GM18499 (cell line): ENCODE data around the gene TESK1.
A peak's percentile ranks its signal among the peaks of the same experiment; 100 is the strongest.
"Not testable (repeated sequence)": the region's sequence is repeated elsewhere in the genome, so short reads cannot be mapped to it uniquely, and the experiment has no call there.

Source experiments
- ATAC-seq: cut with Tn5 transposase; IDR thresholded peaks from one replicate; pipeline ENCODE4 v1.9.1; 2021; ENCODE audit warnings: moderate number of reproducible peaks; ENCODE audit not compliant: insufficient read depth, unreplicated experiment

TESK1 gene

DNA sequence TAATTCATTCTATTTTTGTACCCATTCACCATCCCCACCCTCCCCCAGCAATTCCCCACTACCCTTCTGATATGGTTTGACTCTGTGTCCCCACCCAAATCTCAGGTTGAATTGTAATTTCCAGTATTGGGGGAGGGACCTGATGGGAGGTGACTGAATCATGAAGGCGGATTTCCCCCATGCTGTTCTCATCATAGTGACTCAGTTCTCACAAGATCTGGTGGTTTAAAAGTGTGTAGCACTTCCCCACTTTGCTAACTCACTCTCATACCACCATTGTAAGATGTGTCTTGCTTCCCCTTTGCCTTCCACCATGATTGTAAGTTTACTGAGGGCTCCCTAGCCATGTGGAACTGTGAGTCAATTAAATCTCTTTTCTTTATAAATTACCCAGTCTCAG, 25.9 kb upstream of the TESK1 start:
- no peak for ATAC-seq

DNA sequence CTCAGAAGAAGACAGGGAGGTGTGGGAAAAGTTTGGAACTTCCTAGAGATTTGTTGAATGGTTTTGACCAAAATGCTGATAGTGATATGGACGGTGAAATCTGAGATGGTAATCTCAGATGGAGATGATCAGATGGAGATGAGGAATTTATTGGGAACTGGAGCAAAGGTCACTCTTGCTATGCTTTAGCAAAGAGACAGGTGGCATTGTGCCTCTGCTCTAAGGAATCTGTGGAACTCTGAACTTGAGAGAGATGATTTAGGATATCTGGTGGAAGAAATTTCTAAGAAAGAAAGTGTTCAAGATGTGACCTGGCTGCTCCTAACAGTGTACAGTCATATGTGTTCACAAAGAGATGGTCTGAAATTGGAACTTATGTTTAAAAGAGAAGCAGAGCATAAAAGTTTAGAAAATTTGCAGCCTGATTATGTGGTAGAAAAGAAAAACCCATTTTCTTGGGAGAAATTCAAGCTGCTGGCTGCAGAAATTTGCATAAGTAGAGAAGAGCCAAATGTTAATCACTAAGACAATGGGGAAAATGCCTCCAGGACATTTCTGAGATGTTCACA, 25.3 kb upstream of the TESK1 start:
- not testable (repeated sequence) for ATAC-seq

DNA sequence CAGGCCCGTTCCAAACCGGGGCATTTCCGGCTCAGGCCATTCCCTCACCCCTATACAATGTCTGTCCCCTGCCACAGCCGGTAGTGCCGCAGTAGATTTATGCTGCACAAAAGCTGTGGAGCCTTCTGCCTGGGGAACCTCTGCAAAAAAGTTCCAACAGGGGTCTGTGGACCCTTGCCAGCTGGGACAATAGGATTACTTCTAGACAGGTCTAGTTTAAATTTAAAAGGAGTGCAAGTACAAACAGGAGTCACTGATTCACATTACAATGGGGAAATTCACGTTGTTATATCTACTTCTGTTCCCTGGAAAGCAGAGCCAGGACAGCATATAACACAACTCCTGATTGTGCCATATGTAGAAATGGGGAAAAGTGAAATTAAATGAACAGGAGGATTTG, 21.5 kb upstream of the TESK1 start:
- ATAC-seq: not testable (repeated sequence)

DNA sequence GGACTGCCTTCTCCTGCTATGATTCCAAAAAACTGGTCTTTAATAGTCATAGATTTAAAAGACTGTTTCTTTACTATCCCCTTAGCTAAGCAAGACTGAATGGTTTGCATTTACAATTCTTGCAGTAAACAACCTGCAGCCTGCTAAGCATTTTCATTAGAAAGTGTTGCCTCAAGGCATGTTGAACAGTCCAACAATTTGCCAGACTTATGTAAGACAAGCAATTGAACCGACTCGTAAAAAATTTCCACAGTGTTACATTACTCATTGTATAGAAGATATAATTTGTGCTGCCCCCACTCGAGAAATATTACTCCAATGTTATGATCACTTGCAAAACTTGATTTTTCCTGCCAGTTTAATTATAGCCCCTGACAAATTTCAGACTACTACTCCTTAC, 20.4 kb upstream of the TESK1 start:
- not testable (repeated sequence) for ATAC-seq

DNA sequence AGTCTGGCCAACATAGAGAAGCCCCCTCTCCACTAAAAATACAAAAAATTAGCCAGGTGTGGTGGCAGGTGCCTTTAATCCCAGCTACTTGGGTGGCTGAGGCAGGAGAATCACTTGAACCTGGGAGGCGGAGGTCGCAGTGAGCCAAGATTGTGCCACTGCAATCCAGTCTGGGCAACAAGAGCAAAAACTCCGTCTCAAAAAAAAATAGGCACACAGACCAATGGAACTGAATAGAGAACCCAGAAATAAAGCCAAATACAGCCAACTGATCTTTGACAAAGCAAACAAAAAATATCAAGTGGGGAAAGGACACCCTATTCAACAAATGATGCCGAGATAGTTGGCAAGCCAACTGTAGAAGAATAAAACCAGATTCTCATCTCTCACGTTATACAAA, 16.6 kb upstream of the TESK1 start:
- not testable (repeated sequence) for ATAC-seq

DNA sequence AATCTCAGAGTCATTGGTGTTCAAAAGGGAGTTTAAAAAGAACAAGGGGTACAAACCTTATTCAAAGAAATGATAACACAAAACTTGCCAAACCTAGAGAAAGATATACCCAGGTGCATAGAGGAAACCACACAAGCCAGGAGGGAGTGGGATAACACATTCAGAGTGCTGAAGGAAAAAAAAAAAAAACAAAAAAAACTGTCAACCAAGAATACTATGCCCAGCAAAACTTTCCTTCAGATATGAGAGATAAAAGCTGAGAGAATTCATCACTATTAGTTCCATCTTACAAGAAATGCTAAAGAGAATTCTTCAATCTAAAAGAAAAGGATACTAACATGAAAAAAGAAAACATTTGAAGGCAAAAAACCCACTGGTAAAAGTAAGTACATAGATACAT, 11.5 kb upstream of the TESK1 start:
- no peak for ATAC-seq

DNA sequence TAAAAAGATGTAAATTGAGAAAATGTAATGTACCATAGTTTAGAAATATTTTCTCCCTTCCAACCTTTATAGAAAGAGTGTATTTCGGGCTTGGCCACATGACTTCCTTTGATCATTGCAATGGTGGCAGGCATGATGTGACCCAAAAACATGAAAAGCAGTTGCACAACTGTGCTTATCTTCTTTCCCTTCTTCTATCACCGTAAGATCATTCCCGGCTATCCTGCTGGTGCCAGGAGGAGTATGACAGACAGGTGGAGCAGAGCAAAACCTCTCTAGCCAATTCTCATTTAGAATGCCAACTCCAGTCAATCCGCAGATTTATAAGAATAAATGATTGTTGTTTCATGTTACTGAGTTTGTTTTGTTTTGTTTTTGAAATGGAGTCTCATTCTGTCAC, 10.6 kb upstream of the TESK1 start:
- no peak for ATAC-seq

DNA sequence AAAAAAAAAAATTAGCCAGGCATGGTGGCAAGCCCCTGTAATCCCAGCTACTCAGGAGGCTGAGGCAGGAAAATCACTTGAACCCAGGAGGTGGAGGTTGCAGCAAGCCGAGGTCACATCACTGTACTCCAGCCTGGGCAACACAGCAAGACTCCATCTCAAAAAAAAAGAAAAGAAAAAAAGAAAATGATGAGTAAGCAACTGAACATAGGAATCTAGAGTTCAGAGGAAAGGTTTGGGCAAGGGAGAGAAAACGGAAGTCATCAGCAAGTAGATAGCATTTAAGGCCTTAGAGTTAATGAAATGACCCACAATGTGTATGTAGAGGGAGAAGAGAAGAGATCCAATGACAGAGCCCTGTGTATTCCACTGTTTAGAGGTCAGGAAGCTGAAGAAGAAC, 8.2 kb upstream of the TESK1 start:
- not testable (repeated sequence) for ATAC-seq

DNA sequence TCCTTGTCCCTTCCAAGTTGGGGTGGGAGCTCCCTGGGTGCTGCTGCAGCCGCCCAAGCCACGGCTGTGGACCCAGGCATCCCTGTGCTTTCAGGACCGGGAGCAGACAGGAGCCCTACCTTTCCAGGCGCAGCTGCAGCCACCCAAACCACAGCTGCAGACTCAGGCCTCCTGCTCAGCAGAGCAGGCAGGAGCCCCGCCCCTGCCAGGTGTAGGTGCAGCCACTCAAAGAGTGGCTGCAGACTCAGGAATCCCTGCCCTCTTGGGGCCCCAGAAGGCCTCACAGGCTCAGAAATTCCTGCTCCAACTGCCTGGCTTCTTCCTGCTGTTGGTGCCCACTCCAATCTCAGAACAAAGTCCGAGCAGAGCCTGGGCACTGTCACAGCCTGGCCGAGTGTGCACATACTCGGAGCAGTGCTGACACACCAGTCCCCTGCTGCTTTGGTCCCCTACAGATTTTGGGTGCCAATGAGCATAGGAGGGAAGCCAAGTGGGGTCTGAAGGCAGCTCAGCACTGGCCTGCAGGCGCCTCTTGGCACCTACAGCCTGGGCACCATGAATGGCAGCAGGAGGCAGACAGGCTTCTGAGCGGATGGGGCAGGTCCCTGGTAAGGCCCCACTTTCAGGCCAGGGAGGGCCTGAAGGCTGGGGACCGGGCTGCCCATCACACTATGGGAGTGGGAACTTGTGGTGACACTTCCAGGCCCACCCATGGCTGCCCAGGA, 6.0 kb upstream of the TESK1 start:
- no peak for ATAC-seq

DNA sequence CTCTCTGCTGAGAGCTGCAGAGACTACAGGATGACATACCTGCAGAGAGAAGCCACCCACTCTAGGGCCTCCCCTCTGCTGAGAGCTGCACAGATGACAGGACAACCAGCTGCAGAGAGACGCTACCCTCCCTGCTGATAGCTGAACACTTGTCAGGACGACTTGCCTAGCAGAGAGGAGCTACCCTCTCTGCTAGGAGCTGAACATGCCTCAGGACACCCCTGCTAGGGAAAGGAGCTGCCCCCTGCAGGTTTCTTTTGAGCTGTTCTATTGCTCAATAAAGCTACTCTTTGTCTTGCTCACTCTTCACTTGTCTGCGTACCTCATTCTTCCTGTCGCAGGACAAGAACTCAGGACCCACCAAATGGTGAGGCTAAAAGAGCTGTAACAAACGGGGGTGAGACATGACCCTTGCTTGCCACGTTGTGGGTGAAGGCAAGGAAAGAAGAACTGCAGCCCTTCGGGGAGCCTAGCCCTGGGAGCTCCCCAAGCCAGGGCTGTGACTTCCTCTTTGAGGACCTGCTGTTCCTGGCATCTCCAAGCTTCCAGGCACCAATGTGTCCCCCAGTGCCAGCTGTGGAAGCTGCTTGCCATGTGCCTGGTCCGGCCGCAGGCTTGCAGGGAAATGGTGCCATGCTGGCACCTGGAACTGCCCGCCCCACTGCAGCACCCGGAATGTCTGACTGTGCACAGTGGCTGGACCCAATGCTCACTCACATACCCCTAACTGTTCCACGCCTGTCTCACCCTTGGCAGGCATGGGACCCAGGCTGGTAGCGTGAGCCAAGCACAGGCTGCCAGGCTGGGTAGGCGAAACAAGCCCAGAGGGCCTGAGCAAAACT, 5.1 kb upstream of the TESK1 start:
- ATAC-seq: no peak

DNA sequence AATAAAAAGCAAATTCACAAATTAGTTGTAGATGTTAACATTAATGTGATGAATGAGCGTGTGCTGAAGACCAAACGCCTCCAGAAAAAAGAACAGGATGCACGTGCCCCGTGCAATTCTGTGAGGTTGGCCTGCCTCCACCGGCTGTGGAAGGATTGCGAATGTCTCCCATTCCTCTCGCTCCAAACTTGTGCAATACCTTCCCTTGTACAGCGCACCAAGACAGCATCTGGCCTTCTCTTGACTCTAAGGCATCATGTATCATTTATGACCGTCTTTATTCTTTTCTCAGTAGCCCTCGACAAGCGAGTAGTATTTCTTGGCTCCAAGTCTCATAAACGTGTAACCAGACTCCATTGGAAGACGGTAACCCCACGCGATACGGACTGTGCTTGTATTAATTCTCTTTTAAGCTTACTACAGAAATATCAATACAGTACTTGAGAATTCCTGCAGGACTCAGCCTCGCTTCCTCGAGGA, 1.5 kb upstream of the TESK1 start:
- peak; percentile 0 for ATAC-seq

DNA sequence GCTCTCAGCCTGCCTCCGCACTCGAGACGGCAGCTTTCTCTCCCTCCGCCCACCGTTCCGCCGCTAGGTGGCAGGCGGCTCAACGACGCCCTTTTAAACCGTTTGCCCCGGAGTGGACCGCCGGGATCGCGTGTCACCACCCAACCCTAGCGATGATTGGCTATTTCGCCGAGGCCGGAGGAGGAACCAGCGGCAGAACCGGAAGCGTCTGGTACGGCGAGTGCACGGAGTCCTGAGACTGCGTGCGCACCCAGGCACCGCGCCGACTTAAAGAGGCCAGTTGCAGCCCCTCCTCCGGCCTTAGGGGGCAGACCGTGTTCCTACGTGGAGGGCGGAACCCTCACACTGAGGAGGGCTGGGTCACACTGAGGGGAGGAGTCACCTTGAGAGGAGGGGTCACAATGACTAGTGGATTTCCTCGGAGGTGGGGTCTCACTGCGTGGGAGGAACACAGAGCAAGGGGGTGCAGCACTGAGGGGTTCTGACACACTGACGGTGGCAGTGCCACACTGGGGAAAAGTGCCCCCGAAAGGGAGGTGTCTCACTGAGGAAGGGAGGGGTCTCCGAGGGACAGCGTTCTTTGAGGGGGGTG, 980 bp upstream of the TESK1 start:
- ATAC-seq: peak; percentile 88

DNA sequence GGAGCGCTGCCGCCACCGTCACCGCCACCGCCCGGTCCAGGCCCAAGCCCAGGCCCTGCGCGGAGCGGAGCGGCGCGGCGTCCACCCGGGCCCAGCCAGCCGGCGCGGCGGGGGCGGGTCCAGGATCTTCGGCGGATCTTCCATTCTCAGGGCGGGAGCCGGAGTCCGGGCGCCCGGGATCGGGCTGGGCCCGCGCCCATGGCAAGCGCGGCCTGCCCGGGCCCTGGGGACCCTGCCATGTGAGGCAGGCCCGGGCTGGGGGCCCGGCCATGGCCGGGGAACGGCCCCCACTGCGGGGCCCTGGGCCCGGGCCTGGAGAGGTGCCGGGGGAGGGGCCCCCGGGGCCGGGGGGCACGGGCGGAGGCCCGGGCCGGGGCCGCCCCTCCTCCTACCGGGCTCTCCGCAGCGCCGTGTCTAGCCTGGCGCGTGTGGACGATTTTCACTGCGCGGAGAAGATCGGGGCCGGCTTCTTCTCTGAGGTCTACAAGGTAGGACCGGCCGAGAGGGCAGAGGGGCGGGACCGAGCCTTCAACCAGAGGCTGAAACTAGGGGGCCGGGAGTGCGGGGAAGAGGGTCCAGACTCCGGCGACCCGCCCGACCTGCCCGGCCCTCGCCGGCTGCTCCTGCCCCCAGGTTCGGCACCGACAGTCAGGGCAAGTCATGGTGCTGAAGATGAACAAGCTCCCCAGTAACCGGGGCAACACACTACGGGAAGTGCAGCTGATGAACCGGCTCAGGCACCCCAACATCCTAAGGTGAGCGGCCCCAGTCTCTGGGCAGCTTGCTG, 482 bp downstream of the TESK1 start:
- ATAC-seq: no peak

DNA sequence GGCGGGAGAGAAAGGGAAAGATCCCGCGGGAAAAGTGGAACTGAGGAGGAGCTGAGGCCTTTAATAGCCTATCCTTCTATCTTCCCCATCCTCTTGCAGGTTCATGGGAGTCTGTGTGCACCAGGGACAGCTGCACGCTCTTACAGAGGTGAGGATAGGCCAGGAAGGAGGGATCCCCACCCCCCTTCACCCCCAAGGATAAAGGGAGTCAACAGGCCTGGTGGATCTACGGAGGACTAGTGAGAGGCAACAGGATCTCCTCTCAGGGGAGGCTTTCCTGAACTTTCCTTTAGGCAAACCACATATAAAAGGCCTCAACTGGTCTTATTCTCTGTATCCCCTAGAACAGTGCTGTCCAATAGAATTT, 1.1 kb downstream of the TESK1 start:
- ATAC-seq: no peak

DNA sequence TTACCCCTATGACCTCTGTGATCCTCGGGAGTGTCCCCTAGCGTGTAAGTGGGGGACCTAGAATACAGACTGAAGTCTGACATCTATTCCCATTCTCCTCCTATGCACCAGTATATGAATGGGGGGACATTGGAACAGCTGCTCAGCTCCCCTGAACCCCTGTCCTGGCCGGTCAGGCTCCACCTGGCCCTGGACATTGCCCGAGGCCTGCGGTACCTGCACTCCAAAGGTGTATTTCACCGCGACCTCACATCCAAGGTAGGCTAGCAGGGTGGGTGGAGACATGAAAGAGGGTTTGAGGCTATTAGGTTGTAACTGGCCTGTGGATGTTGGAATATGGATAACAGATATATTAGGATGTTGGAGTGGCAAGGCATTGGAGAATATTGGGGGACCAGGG, 1.7 kb downstream of the TESK1 start:
- ATAC-seq: no peak

DNA sequence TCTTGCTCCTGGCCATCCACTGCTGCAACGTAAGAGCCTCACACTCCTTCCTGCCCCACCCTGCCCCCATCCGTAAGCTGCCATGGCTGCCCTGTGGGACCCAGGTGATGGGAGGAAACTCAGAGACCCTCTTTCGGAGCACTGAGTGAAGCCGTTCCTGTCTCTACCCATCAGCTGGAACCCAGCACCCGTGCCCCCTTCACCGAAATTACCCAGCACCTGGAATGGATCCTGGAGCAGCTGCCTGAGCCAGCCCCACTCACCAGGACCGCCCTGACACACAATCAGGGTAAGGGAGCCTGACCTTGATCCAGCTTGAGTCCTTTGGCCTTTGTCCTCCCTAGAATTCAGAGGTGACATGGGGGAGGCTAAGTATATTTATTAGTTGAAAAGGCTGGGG, 3.2 kb downstream of the TESK1 start:
- ATAC-seq: no peak

DNA sequence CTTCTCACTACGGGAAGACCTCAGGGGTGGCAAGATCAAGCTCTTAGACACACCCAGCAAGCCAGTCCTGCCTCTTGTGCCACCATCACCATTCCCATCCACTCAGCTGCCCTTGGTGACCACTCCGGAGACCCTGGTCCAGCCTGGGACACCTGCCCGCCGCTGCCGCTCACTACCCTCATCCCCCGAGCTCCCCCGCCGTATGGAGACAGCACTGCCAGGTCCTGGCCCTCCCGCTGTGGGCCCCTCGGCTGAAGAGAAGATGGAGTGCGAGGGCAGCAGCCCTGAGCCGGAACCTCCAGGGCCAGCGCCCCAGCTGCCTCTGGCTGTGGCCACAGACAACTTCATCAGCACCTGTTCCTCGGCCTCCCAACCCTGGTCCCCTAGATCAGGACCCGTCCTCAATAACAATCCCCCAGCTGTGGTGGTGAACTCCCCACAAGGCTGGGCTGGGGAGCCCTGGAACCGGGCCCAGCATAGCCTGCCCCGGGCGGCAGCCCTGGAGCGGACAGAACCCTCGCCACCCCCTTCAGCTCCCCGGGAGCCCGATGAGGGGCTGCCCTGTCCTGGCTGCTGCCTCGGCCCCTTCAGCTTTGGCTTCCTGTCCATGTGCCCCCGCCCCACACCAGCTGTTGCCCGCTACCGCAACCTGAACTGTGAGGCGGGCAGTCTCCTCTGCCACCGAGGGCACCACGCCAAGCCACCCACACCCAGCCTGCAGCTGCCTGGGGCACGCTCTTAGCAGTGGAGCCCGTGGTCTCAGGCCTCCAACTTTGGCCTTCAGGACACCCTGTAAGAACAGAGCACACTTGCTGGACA, 4.1 kb downstream of the TESK1 start:
- no peak for ATAC-seq

DNA sequence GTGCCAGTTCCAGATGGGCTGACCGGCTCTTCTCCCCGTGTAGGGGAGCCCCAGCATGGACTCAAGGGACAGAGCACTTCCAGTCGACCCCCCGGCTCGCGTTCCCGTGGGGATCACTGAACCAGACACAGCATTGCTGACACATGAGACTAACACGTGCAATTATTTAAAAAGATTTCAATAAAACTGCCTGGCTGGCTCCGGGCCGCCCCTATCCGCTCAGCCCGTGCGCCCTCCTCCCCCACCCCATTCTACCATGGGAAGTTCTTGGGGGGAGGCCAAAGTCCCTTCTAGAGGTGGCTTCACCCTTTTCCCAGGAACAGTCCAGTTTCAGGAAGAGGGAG, 4.7 kb downstream of the TESK1 start:
- ATAC-seq: no peak

DNA sequence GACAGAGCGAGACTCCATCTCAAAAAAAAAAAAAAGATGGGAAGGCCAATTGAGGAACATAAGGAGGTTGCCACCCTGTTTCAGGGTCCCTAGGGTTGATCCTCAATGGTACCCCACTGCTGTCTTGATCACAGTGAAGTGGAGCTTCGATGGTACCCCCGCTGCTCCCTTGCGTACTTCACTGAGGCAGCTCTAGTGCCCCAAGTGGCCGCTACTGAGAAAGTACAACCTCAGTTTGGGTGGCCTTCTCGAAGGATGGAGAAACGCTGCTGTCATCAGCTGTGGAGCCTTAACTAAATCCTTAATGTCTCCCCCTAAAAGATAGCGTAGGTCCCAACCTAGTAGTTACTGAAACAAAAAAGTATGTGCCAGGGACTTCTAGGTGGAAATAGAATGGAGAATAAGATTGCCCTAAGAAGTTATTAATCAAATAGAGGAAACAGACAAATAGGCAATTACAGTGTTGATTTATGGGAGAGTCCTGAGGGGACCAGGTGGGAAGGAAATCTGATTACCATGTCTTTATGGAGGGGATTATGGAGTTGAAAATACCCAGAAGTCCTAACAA, 6.3 kb downstream of the TESK1 start:
- no peak for ATAC-seq
